Measurements from ENCODE around the gene INPP5A.
"Not testable (repeated sequence)": the region's sequence is repeated elsewhere in the genome, so short reads cannot be mapped to it uniquely, and the experiment has no call there.

INPP5A gene

DNA sequence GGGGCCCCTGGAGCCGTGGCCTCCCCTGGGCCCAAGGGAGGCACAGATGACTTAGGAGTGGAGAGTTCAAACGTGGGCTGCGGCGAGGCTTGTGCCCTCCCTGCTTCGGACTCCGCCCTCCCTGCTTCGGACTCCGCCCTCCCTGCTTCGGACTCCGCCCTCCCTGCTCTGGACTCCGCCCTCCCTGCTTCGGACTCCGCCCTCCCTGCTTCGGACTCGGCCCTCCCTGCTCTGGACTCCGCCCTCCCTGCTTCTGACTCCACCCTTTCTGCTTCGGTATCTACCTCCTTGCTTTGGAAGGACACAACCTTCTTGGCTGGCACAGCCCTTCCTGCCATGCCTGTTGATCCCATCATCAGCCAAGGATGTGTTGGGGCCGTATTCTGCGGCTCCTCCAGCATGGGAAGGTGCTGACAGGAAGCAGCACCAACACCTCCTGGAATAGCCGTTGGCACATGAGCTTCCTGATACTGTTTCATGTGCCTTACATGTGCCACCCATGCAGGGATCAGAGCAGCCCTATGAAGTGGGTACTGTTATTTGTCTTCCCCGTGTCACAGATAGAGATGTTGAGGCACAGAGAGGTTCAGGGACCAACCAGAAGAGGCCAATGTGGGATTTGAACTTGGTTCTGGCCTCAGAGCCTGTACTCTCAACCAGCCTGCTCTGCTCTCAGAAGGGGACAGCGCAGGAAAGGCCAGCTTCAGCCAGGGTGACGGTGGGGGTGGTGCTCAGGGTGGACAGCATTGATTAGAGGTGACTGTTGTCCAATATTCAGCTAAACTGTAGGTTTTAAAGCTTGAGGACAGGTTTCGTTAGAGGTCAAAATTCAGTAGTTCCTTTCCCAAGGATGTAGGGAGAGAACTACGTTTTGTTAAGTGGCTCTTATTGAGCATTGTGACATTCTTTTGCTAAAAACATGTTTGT, 133.9 kb downstream of the INPP5A start:
- no peak for DNase-seq
- Histone ChIP-seq H2BK5ac (ENCODE audit: low read length) (no peak overlapping the region), H3K56ac (ENCODE audit: low read length) (no peak overlapping the region), H3K79me2 (ENCODE audit: control insufficient read depth, insufficient read depth, low read length) (no peaks in the 10 kb centered on the region), H3K4me2 (ENCODE audit: low read length) (no peak overlapping the region), H3K4ac (ENCODE audit: low read depth, low read length) (no peak overlapping the region), H3K36me3 (ENCODE audit: control insufficient read depth, insufficient read depth, low read length) (no peaks in the 10 kb centered on the region), H3K27ac (ENCODE audit: low read depth, low read length) (no peak overlapping the region), H3K79me1 (ENCODE audit: low read length) (no peaks in the 10 kb centered on the region), H2BK120ac (ENCODE audit: low read depth, low read length) (no peak overlapping the region), H3K9ac (ENCODE audit: low read length) (no peak overlapping the region), H3K23ac (ENCODE audit: low read length) (no peak overlapping the region), H3K4me1 (ENCODE audit: control insufficient read depth, low read depth, low read length) (no peaks in the 10 kb centered on the region), H2AK5ac (ENCODE audit: low read length) (no peak overlapping the region), H3K18ac (ENCODE audit: low read length) (no peak overlapping the region), H4K5ac (ENCODE audit: low read length) (no peak overlapping the region), H2BK15ac (replicated peaks; ENCODE audit: low read depth) (no peak overlapping the region), H3K27me3 (ENCODE audit: insufficient read depth, low read length, poor library complexity) (no peaks in the 10 kb centered on the region), H4K8ac (ENCODE audit: low read depth, low read length) (no peak overlapping the region), H3K4me3 (ENCODE audit: low read length) (no peak overlapping the region)
- no CpG with 5 or more reads among the region's 25 CpGs for WGBS (ENCODE audit: extremely low coverage, insufficient coverage, low lambda C conversion rate)

GRCh38 chr10:132673746-132674145, 136.2 kb downstream of the INPP5A start:
- not testable (repeated sequence) for H3K79me2 ChIP-seq (ENCODE audit: control insufficient read depth, insufficient read depth, low read length); H2AK5ac ChIP-seq (ENCODE audit: low read length); H3K18ac ChIP-seq (ENCODE audit: low read length); H2BK5ac ChIP-seq (ENCODE audit: low read length); DNase-seq; H3K4me1 ChIP-seq (ENCODE audit: control insufficient read depth, low read depth, low read length); H3K4me2 ChIP-seq (ENCODE audit: low read length); H3K79me1 ChIP-seq (ENCODE audit: low read length); H3K27ac ChIP-seq (ENCODE audit: low read depth, low read length); H3K23ac ChIP-seq (ENCODE audit: low read length); H3K27me3 ChIP-seq (ENCODE audit: insufficient read depth, low read length, poor library complexity); H3K56ac ChIP-seq (ENCODE audit: low read length); H3K4ac ChIP-seq (ENCODE audit: low read depth, low read length); H2BK15ac ChIP-seq (replicated peaks; ENCODE audit: low read depth); H2BK120ac ChIP-seq (ENCODE audit: low read depth, low read length); H4K8ac ChIP-seq (ENCODE audit: low read depth, low read length); H4K5ac ChIP-seq (ENCODE audit: low read length); H3K9ac ChIP-seq (ENCODE audit: low read length); H3K36me3 ChIP-seq (ENCODE audit: control insufficient read depth, insufficient read depth, low read length); H3K4me3 ChIP-seq (ENCODE audit: low read length)
- no CpG with 5 or more reads among the region's 4 CpGs for WGBS (ENCODE audit: extremely low coverage, insufficient coverage, low lambda C conversion rate)

- Histone ChIP-seq H3K56ac (ENCODE audit: low read length) (no peak overlapping the region), H2BK120ac (ENCODE audit: low read depth, low read length) (no peak overlapping the region), H3K18ac (ENCODE audit: low read length) (no peak overlapping the region), H3K79me2 (ENCODE audit: control insufficient read depth, insufficient read depth, low read length) (no peaks in the 10 kb centered on the region), H3K4me3 (ENCODE audit: low read length) (no peak overlapping the region), H3K27ac (ENCODE audit: low read depth, low read length) (no peak overlapping the region), H3K27me3 (ENCODE audit: insufficient read depth, low read length, poor library complexity) (no peaks in the 10 kb centered on the region), H4K5ac (ENCODE audit: low read length) (no peak overlapping the region), H4K8ac (ENCODE audit: low read depth, low read length) (no peak overlapping the region), H3K36me3 (ENCODE audit: control insufficient read depth, insufficient read depth, low read length) (no peaks in the 10 kb centered on the region), H3K4ac (ENCODE audit: low read depth, low read length) (no peak overlapping the region), H3K4me2 (ENCODE audit: low read length) (no peak overlapping the region), H2BK5ac (ENCODE audit: low read length) (no peak overlapping the region), H2AK5ac (ENCODE audit: low read length) (no peak overlapping the region), H2BK15ac (replicated peaks; ENCODE audit: low read depth) (no peak overlapping the region), H3K79me1 (ENCODE audit: low read length) (no peaks in the 10 kb centered on the region), H3K4me1 (ENCODE audit: control insufficient read depth, low read depth, low read length) (no peaks in the 10 kb centered on the region), H3K23ac (ENCODE audit: low read length) (no peak overlapping the region), H3K9ac (ENCODE audit: low read length) (no peak overlapping the region)
- no peak for DNase-seq
- whole genome bisulfite sequencing (ENCODE audit: extremely low coverage, insufficient coverage, low lambda C conversion rate) = no CpG with 5 or more reads among the region's 9 CpGs
These were observed 136.7 kb downstream of the INPP5A start for GRCh38 chr10:132674311-132674710.

GRCh38 chr10:132675031-132675740, 137.6 kb downstream of the INPP5A start:
- Histone ChIP-seq H3K79me2 (ENCODE audit: control insufficient read depth, insufficient read depth, low read length) (no peaks in the 10 kb centered on the region), H3K4me3 (ENCODE audit: low read length) (no peak overlapping the region), H3K4me1 (ENCODE audit: control insufficient read depth, low read depth, low read length) (no peaks in the 10 kb centered on the region), H4K8ac (ENCODE audit: low read depth, low read length) (no peak overlapping the region), H3K18ac (ENCODE audit: low read length) (no peak overlapping the region), H3K36me3 (ENCODE audit: control insufficient read depth, insufficient read depth, low read length) (no peaks in the 10 kb centered on the region), H2BK5ac (ENCODE audit: low read length) (no peak overlapping the region), H3K56ac (ENCODE audit: low read length) (no peak overlapping the region), H3K79me1 (ENCODE audit: low read length) (no peaks in the 10 kb centered on the region), H3K4ac (ENCODE audit: low read depth, low read length) (no peak overlapping the region), H4K5ac (ENCODE audit: low read length) (no peak overlapping the region), H2BK15ac (replicated peaks; ENCODE audit: low read depth) (no peak overlapping the region), H2AK5ac (ENCODE audit: low read length) (no peak overlapping the region), H3K27me3 (ENCODE audit: insufficient read depth, low read length, poor library complexity) (no peaks in the 10 kb centered on the region), H3K23ac (ENCODE audit: low read length) (no peak overlapping the region), H3K9ac (ENCODE audit: low read length) (no peak overlapping the region), H2BK120ac (ENCODE audit: low read depth, low read length) (no peak overlapping the region), H3K4me2 (ENCODE audit: low read length) (no peak overlapping the region), H3K27ac (ENCODE audit: low read depth, low read length) (no peak overlapping the region)
- WGBS (ENCODE audit: extremely low coverage, insufficient coverage, low lambda C conversion rate) = no CpG with 5 or more reads among the region's 23 CpGs
- no peak for DNase-seq

GRCh38 chr10:132676193-132676891, 138.8 kb downstream of the INPP5A start:
- H3K4me1 ChIP-seq (ENCODE audit: control insufficient read depth, low read depth, low read length) = no peaks in the 10 kb centered on the region
- no peak overlapping the region for H2AK5ac ChIP-seq (ENCODE audit: low read length)
- no CpG with 5 or more reads among the region's 17 CpGs for WGBS (ENCODE audit: extremely low coverage, insufficient coverage, low lambda C conversion rate)
- H2BK120ac ChIP-seq (ENCODE audit: low read depth, low read length) = no peak overlapping the region
- H3K27ac ChIP-seq (ENCODE audit: low read depth, low read length) = no peak overlapping the region
- H3K9ac ChIP-seq (ENCODE audit: low read length) = no peak overlapping the region
- no peak overlapping the region for H4K5ac ChIP-seq (ENCODE audit: low read length)
- no peak for DNase-seq
- H3K56ac ChIP-seq (ENCODE audit: low read length) = no peak overlapping the region
- no peak overlapping the region for H2BK15ac ChIP-seq (replicated peaks; ENCODE audit: low read depth)
- no peak overlapping the region for H3K4me2 ChIP-seq (ENCODE audit: low read length)
- no peaks in the 10 kb centered on the region for H3K27me3 ChIP-seq (ENCODE audit: insufficient read depth, low read length, poor library complexity)
- H3K23ac ChIP-seq (ENCODE audit: low read length) = no peak overlapping the region
- H3K18ac ChIP-seq (ENCODE audit: low read length) = no peak overlapping the region
- H3K79me2 ChIP-seq (ENCODE audit: control insufficient read depth, insufficient read depth, low read length) = no peaks in the 10 kb centered on the region
- H2BK5ac ChIP-seq (ENCODE audit: low read length) = no peak overlapping the region
- H3K4me3 ChIP-seq (ENCODE audit: low read length) = no peak overlapping the region
- H3K79me1 ChIP-seq (ENCODE audit: low read length) = no peaks in the 10 kb centered on the region
- no peak overlapping the region for H4K8ac ChIP-seq (ENCODE audit: low read depth, low read length)
- no peak overlapping the region for H3K4ac ChIP-seq (ENCODE audit: low read depth, low read length)
- no peaks in the 10 kb centered on the region for H3K36me3 ChIP-seq (ENCODE audit: control insufficient read depth, insufficient read depth, low read length)

All from mesendoderm (in vitro differentiated cells).